Measurements from ENCODE around the gene XRCC2. TPM values are rescaled to one million over a fixed set of nuclear protein-coding genes. Genes with fewer than 3 reads are reported as not detected.

XRCC2 gene
- polyA plus RNA-seq, 1 donor: 3.5 TPM

- no peak for DNase-seq (ENCODE audit: low read depth)
Measured at GRCh38 chr7:152615031-152615741, 60.8 kb downstream of the XRCC2 start.

- no peak for DNase-seq (ENCODE audit: low read depth)
Measured at GRCh38 chr7:152608656-152609055, 67.3 kb downstream of the XRCC2 start.

- DNase-seq (ENCODE audit: low read depth): no peak
Measured at GRCh38 chr7:152608208-152608607, 67.7 kb downstream of the XRCC2 start.

GRCh38 chr7:152607007-152607406 lies 68.9 kb downstream of the XRCC2 start:
- no peak for DNase-seq (ENCODE audit: low read depth)

GRCh38 chr7:152602962-152603361 lies 73.0 kb downstream of the XRCC2 start:
- DNase-seq (ENCODE audit: low read depth): no peak

- no peak for DNase-seq (ENCODE audit: low read depth)
Measured at GRCh38 chr7:152601305-152601798, 74.6 kb downstream of the XRCC2 start.

- no peak for DNase-seq (ENCODE audit: low read depth)
Measured at GRCh38 chr7:152600266-152600665, 75.7 kb downstream of the XRCC2 start.

- DNase-seq (ENCODE audit: low read depth): no peak
Measured at GRCh38 chr7:152597507-152597906, 78.4 kb downstream of the XRCC2 start.

- DNase-seq (ENCODE audit: low read depth): no peak
Measured at GRCh38 chr7:152596824-152597223, 79.1 kb downstream of the XRCC2 start.

Other genes with a start within 250 kb of the XRCC2 start
- gene KMT2C, start 240.1 kb downstream of the XRCC2 start, polyA plus RNA-seq (ENCODE audit: insufficient read length): 34.0 TPM
- gene ACTR3B, start 83.6 kb upstream of the XRCC2 start, polyA plus RNA-seq (ENCODE audit: insufficient read length): 8.9 TPM